Measurements from ENCODE around the gene MED8. TPM values are rescaled to one million over a fixed set of nuclear protein-coding genes. Genes with fewer than 3 reads are reported as not detected.

The MED8 gene
- total and polyA plus RNA-seq, 2 of the 13 experiments (the other 11 are each of a cell fraction or from before 2014, with no cell fraction given), result 16.9 to 77.4 TPM

DNA sequence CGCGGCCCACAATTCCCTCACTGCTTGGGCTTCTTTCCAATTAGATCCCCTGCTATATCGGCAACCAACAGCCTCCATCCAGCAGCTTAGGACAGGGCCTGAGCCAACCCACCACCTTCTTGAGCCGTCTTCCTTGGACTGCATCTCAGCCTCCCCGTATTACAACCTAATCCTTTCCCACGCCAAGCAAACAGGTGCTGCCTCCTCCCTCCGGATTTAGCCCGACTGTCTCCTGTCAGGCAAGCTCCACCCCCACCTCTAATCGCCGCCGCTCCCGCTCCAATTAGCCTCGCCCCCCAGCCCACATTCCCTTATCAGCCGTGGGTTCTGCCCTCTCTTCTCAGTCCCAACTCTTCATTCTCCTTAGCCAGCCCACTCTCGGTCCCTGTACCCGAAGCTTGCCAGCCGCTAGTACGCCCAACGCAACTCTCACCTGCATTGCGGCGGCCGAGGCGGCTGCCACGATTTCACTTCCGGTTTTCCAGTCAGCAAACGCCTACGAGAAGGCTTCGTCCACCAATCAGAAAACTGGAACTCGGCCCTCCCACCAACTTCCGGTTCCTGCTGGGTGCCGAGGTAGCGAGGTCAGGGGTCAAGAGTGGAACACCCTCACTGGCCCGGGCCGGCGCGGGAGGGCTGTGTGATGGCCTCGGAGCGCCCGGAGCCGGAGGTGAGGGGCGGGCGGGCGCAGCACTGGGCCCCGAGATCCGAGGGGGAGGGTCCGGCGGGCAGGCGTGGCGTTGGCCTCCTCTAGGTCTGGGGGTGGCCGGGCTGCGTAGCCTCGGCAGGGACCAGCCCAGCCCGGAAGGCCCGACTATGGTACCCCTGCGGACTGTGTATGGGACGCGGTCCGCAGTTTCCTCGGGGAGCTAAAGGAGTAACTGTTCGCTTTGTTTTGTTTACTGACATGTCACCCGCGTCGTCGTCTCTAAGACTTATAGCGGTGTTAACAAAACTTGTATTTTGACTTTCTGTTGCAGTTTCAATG is at the start of gene MED8, which contains the start of gene SZT2 (continued):
- TF ChIP-seq, protein P1, sequence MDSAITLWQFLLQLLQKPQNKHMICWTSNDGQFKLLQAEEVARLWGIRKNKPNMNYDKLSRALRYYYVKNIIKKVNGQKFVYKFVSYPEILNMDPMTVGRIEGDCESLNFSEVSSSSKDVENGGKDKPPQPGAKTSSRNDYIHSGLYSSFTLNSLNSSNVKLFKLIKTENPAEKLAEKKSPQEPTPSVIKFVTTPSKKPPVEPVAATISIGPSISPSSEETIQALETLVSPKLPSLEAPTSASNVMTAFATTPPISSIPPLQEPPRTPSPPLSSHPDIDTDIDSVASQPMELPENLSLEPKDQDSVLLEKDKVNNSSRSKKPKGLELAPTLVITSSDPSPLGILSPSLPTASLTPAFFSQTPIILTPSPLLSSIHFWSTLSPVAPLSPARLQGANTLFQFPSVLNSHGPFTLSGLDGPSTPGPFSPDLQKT (CRISPR knock-in tag; IDR thresholded peaks at IDR 0.05; ENCODE audit: borderline replicate concordance), result no peak
- peak; percentile 98 for TF ChIP-seq KAT8 (CRISPR knock-in tag; IDR thresholded peaks at IDR 0.05)
- TF ChIP-seq NCOA2 (CRISPR knock-in tag; IDR thresholded peaks at IDR 0.05), result no peak; the same call in 1 of the 2 replicates
- TF ChIP-seq ZNF607 (CRISPR knock-in tag; IDR thresholded peaks at IDR 0.05; ENCODE audit: borderline replicate concordance), result no peak
- TF ChIP-seq, protein P2, sequence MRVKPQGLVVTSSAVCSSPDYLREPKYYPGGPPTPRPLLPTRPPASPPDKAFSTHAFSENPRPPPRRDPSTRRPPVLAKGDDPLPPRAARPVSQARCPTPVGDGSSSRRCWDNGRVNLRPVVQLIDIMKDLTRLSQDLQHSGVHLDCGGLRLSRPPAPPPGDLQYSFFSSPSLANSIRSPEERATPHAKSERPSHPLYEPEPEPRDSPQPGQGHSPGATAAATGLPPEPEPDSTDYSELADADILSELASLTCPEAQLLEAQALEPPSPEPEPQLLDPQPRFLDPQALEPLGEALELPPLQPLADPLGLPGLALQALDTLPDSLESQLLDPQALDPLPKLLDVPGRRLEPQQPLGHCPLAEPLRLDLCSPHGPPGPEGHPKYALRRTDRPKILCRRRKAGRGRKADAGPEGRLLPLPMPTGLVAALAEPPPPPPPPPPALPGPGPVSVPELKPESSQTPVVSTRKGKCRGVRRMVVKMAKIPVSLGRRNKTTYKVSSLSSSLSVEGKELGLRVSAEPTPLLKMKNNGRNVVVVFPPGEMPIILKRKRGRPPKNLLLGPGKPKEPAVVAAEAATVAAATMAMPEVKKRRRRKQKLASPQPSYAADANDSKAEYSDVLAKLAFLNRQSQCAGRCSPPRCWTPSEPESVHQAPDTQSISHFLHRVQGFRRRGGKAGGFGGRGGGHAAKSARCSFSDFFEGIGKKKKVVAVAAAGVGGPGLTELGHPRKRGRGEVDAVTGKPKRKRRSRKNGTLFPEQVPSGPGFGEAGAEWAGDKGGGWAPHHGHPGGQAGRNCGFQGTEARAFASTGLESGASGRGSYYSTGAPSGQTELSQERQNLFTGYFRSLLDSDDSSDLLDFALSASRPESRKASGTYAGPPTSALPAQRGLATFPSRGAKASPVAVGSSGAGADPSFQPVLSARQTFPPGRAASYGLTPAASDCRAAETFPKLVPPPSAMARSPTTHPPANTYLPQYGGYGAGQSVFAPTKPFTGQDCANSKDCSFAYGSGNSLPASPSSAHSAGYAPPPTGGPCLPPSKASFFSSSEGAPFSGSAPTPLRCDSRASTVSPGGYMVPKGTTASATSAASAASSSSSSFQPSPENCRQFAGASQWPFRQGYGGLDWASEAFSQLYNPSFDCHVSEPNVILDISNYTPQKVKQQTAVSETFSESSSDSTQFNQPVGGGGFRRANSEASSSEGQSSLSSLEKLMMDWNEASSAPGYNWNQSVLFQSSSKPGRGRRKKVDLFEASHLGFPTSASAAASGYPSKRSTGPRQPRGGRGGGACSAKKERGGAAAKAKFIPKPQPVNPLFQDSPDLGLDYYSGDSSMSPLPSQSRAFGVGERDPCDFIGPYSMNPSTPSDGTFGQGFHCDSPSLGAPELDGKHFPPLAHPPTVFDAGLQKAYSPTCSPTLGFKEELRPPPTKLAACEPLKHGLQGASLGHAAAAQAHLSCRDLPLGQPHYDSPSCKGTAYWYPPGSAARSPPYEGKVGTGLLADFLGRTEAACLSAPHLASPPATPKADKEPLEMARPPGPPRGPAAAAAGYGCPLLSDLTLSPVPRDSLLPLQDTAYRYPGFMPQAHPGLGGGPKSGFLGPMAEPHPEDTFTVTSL (CRISPR knock-in tag; IDR thresholded peaks at IDR 0.05; ENCODE audit: borderline replicate concordance), result no peak
- TF ChIP-seq, protein P3, sequence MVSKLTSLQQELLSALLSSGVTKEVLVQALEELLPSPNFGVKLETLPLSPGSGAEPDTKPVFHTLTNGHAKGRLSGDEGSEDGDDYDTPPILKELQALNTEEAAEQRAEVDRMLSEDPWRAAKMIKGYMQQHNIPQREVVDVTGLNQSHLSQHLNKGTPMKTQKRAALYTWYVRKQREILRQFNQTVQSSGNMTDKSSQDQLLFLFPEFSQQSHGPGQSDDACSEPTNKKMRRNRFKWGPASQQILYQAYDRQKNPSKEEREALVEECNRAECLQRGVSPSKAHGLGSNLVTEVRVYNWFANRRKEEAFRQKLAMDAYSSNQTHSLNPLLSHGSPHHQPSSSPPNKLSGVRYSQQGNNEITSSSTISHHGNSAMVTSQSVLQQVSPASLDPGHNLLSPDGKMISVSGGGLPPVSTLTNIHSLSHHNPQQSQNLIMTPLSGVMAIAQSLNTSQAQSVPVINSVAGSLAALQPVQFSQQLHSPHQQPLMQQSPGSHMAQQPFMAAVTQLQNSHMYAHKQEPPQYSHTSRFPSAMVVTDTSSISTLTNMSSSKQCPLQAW (CRISPR knock-in tag; IDR thresholded peaks at IDR 0.05), result peak; percentile 72; the same call in 1 of the 2 replicates
- no peak; the same call in 1 of the 2 replicates for TF ChIP-seq ZNF761 (CRISPR knock-in tag; conservative IDR thresholded peaks at IDR 0.05)
- TF ChIP-seq PCBP1 (IDR thresholded peaks at IDR 0.05; ENCODE audit: borderline replicate concordance, low read depth, low read length), result peak; percentile 89
- TF ChIP-seq, protein P4, sequence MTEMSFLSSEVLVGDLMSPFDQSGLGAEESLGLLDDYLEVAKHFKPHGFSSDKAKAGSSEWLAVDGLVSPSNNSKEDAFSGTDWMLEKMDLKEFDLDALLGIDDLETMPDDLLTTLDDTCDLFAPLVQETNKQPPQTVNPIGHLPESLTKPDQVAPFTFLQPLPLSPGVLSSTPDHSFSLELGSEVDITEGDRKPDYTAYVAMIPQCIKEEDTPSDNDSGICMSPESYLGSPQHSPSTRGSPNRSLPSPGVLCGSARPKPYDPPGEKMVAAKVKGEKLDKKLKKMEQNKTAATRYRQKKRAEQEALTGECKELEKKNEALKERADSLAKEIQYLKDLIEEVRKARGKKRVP (CRISPR knock-in tag; IDR thresholded peaks at IDR 0.05), result peak in 1 of 2 experiments; percentile 96; a peak in 2 of 4 replicates
- TF ChIP-seq HDAC2 (CRISPR knock-in tag; IDR thresholded peaks at IDR 0.05), result peak; percentile 67; the same call in 1 of the 2 replicates
- no peak for TF ChIP-seq RNF2 (conservative IDR thresholded peaks at IDR 0.05; ENCODE audit: low read depth)
- TF ChIP-seq ZNF530 (CRISPR knock-in tag; IDR thresholded peaks at IDR 0.05; ENCODE audit: low read depth), result no peak
- no peak for TF ChIP-seq PAF1 (CRISPR knock-in tag; IDR thresholded peaks at IDR 0.05)
- TF ChIP-seq ATRX (CRISPR knock-in tag; IDR thresholded peaks at IDR 0.05; ENCODE audit: borderline replicate concordance), result no peak
- TF ChIP-seq ZNF10 (CRISPR knock-in tag; IDR thresholded peaks at IDR 0.05; ENCODE audit: borderline replicate concordance, low read depth), result no peak
- TF ChIP-seq, protein P5, sequence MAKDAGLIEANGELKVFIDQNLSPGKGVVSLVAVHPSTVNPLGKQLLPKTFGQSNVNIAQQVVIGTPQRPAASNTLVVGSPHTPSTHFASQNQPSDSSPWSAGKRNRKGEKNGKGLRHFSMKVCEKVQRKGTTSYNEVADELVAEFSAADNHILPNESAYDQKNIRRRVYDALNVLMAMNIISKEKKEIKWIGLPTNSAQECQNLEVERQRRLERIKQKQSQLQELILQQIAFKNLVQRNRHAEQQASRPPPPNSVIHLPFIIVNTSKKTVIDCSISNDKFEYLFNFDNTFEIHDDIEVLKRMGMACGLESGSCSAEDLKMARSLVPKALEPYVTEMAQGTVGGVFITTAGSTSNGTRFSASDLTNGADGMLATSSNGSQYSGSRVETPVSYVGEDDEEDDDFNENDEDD (CRISPR knock-in tag; IDR thresholded peaks at IDR 0.05; ENCODE audit: borderline replicate concordance), result peak; percentile 61; the same call in 1 of the 2 replicates
- no peak for TF ChIP-seq MZF1 (CRISPR knock-in tag; IDR thresholded peaks at IDR 0.05; ENCODE audit: borderline replicate concordance)

Measured in HepG2 (cell line).